Hepatocyte (in vitro differentiated cells): Measurements from ENCODE around the gene CD79B. TPM values are rescaled to one million over a fixed set of nuclear protein-coding genes. Genes with fewer than 3 reads are reported as not detected.

Experiments used
- DNase-seq: peaks from one replicate; pipeline ENCODE4 v3.0.0-alpha.2; 2016; ENCODE audit warnings: low spot score
- H2AFZ ChIP-seq: fragments of 200-600 bp; sonication (generic); 2 replicates; pipeline ENCODE4 v1.6.0; 2016; ENCODE audit warnings: antibody characterized with exemption, mild to moderate bottlenecking
- H3K27ac ChIP-seq: fragments of 200-600 bp; sonication (generic); 2 replicates; pipeline ENCODE4 v1.5.1; 2016; ENCODE audit warnings: mild to moderate bottlenecking
- H3K27me3 ChIP-seq: fragments of 200-600 bp; sonication (generic); 2 replicates; pipeline ENCODE4 v1.6.1; 2016
- H3K36me3 ChIP-seq: fragments of 200-600 bp; sonication (generic); replicated peaks from 2 replicates; pipeline ENCODE4 v1.5.1; 2016; ENCODE audit warnings: low read depth; ENCODE audit not compliant: insufficient read depth
- H3K4me1 ChIP-seq: fragments of 200-600 bp; sonication (generic); 2 replicates; pipeline ENCODE4 v1.5.1; 2016; ENCODE audit warnings: mild to moderate bottlenecking, moderate library complexity; ENCODE audit not compliant: insufficient read depth
- H3K4me2 ChIP-seq: fragments of 200-600 bp; sonication (generic); 2 replicates; pipeline ENCODE4 v1.6.0; 2016
- H3K4me3 ChIP-seq: fragments of 200-600 bp; sonication (generic); 2 replicates; pipeline ENCODE4 v1.5.1; 2016; ENCODE audit warnings: mild to moderate bottlenecking
- H3K79me2 ChIP-seq: fragments of 200-600 bp; sonication (generic); 2 replicates; pipeline ENCODE4 v1.6.0; 2017; ENCODE audit warnings: mild to moderate bottlenecking
- H3K9me2 ChIP-seq: fragments of 200-600 bp; sonication (generic); replicated peaks from 2 replicates; pipeline ENCODE4 v1.6.0; 2017; ENCODE audit warnings: mild to moderate bottlenecking; ENCODE audit not compliant: insufficient read depth
- H3K9me3 ChIP-seq: fragments of 200-600 bp; sonication (generic); 2 replicates; pipeline ENCODE4 v1.5.1; 2016; ENCODE audit warnings: low read depth, mild to moderate bottlenecking
- H4K20me1 ChIP-seq: fragments of 200-600 bp; sonication (generic); 2 replicates; pipeline ENCODE4 v1.6.0; 2016; ENCODE audit warnings: mild to moderate bottlenecking; ENCODE audit not compliant: insufficient read depth, poor library complexity, severe bottlenecking
- EZH2 ChIP-seq: fragments of 200-600 bp; sonication (generic); IDR thresholded peaks from 2 replicates; pipeline ENCODE4 v1.6.1; 2016; ENCODE audit warnings: antibody characterized with exemption, mild to moderate bottlenecking, borderline replicate concordance
- EZH2phosphoT487 ChIP-seq: fragments of 200-600 bp; sonication (generic); IDR thresholded peaks from one replicate; pipeline ENCODE4 v1.6.1; 2018; ENCODE audit warnings: antibody characterized with exemption, mild to moderate bottlenecking, low read depth, moderate library complexity; ENCODE audit not compliant: unreplicated experiment, severe bottlenecking
- WGBS: methylation state at CpG from one replicate; pipeline ENCODE4 v1.1.6; 2016; ENCODE audit warnings: low lambda C conversion rate; ENCODE audit errors: missing lambda C conversion rate; 5-methylcytosine and 5-hydroxymethylcytosine counted together
- polyA plus RNA-seq: library from polyadenylated mRNA; unstranded; fragments of >200 nt; fragmentation: Nextera tagmentation; extraction: Ambion mirVana; gene quantifications from 2 replicates; pipeline ENCODE4 v1.2.1, GENCODE V29; 2016
- total RNA-seq: library from RNA; depleted of rRNA; stranded (reverse); fragments of >200 nt; gene quantifications from 2 replicates; pipeline ENCODE4 v1.2.3, GENCODE V29; 2014
- TF ChIP-seq, protein P1 (sequence below): fragments of 200-600 bp; sonication (generic); IDR thresholded peaks from 2 replicates; pipeline ENCODE4 v1.5.1; 2016; ENCODE audit warnings: antibody characterized with exemption, mild to moderate bottlenecking; ENCODE audit not compliant: poor library complexity

CD79B gene
- total and polyA plus RNA-seq, 2 experiments from 2014 or later = 0.57 to 1.2 TPM

GRCh38 chr17:63942309-63942985, 10.3 kb upstream of the CD79B start:
- no peak for DNase-seq
- H3K27ac ChIP-seq = no peak overlapping the region
- no peak overlapping the region for H3K4me2 ChIP-seq
- H2AFZ ChIP-seq = no peak overlapping the region
- H3K36me3 ChIP-seq = no peaks in the 10 kb centered on the region
- TF ChIP-seq, protein P1, sequence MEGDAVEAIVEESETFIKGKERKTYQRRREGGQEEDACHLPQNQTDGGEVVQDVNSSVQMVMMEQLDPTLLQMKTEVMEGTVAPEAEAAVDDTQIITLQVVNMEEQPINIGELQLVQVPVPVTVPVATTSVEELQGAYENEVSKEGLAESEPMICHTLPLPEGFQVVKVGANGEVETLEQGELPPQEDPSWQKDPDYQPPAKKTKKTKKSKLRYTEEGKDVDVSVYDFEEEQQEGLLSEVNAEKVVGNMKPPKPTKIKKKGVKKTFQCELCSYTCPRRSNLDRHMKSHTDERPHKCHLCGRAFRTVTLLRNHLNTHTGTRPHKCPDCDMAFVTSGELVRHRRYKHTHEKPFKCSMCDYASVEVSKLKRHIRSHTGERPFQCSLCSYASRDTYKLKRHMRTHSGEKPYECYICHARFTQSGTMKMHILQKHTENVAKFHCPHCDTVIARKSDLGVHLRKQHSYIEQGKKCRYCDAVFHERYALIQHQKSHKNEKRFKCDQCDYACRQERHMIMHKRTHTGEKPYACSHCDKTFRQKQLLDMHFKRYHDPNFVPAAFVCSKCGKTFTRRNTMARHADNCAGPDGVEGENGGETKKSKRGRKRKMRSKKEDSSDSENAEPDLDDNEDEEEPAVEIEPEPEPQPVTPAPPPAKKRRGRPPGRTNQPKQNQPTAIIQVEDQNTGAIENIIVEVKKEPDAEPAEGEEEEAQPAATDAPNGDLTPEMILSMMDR = no peak
- TF ChIP-seq EZH2 (no peak), EZH2phosphoT487 (no peak)
- H3K9me2 ChIP-seq = no peaks in the 10 kb centered on the region
- H3K79me2 ChIP-seq = no peaks in the 10 kb centered on the region
- H3K4me3 ChIP-seq = no peak overlapping the region
- no peaks in the 10 kb centered on the region for H3K27me3 ChIP-seq
- no peaks in the 10 kb centered on the region for H3K9me3 ChIP-seq
- 94% methylated on average over 21 of the region's 21 CpGs for WGBS
- no peaks in the 10 kb centered on the region for H4K20me1 ChIP-seq
- no peaks in the 10 kb centered on the region for H3K4me1 ChIP-seq

DNA sequence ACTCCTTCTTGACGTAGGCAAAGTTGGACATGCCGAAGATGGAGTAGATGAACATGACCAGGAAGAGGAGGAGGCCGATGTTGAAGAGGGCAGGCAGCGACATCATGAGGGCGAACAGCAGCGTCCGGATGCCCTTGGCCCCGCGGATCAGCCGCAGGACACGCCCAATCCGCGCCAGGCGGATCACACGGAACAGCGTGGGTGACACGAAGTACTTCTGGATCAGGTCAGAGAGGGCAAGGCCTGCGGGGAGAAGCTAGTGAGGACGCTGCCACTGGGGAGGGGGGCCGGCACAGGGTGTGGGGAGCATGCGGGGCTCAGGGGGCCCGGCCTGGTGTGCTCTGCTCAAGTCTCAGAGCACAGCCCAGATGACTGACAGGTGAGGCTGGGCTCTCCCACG, 9.6 kb upstream of the CD79B start:
- TF ChIP-seq EZH2 (no peak), EZH2phosphoT487 (no peak)
- TF ChIP-seq, protein P1 = no peak
- no peaks in the 10 kb centered on the region for H3K4me1 ChIP-seq
- no peak overlapping the region for H3K27ac ChIP-seq
- no peaks in the 10 kb centered on the region for H3K9me2 ChIP-seq
- no peak for DNase-seq
- H2AFZ ChIP-seq = no peak overlapping the region
- H3K27me3 ChIP-seq = no peaks in the 10 kb centered on the region
- H3K36me3 ChIP-seq = no peaks in the 10 kb centered on the region
- H4K20me1 ChIP-seq = no peaks in the 10 kb centered on the region
- no peaks in the 10 kb centered on the region for H3K79me2 ChIP-seq
- 95% methylated on average over 21 of the region's 23 CpGs for WGBS
- no peak overlapping the region for H3K4me2 ChIP-seq
- H3K4me3 ChIP-seq = no peak overlapping the region
- H3K9me3 ChIP-seq = no peaks in the 10 kb centered on the region

- no peak overlapping the region for H3K4me3 ChIP-seq
- WGBS = 94% methylated on average over 12 of the region's 12 CpGs
Measured at GRCh38 chr17:63941162-63941561, 9.0 kb upstream of the CD79B start.

More at GRCh38 chr17:63941162-63941561, 9.0 kb upstream of the CD79B start:
- no peaks in the 10 kb centered on the region for H3K4me1 ChIP-seq
- no peaks in the 10 kb centered on the region for H3K9me2 ChIP-seq
- H3K9me3 ChIP-seq = no peaks in the 10 kb centered on the region
- DNase-seq = no peak
- TF ChIP-seq EZH2 (no peak), EZH2phosphoT487 (no peak)
- TF ChIP-seq, protein P1 = no peak
- H2AFZ ChIP-seq = no peak overlapping the region
- no peak overlapping the region for H3K27ac ChIP-seq
- H4K20me1 ChIP-seq = no peaks in the 10 kb centered on the region
- no peak overlapping the region for H3K4me2 ChIP-seq
- no peaks in the 10 kb centered on the region for H3K36me3 ChIP-seq
- no peaks in the 10 kb centered on the region for H3K79me2 ChIP-seq
- H3K27me3 ChIP-seq = no peaks in the 10 kb centered on the region
